Measurements from ENCODE around the gene TOMM7. TPM values are rescaled to one million over a fixed set of nuclear protein-coding genes. Genes with fewer than 3 reads are reported as not detected.
A peak's percentile ranks its signal among the peaks of the same experiment; 100 is the strongest.

TOMM7 gene
- total and polyA plus RNA-seq, 8 donors = 126 to 316 (median 223) TPM

DNA sequence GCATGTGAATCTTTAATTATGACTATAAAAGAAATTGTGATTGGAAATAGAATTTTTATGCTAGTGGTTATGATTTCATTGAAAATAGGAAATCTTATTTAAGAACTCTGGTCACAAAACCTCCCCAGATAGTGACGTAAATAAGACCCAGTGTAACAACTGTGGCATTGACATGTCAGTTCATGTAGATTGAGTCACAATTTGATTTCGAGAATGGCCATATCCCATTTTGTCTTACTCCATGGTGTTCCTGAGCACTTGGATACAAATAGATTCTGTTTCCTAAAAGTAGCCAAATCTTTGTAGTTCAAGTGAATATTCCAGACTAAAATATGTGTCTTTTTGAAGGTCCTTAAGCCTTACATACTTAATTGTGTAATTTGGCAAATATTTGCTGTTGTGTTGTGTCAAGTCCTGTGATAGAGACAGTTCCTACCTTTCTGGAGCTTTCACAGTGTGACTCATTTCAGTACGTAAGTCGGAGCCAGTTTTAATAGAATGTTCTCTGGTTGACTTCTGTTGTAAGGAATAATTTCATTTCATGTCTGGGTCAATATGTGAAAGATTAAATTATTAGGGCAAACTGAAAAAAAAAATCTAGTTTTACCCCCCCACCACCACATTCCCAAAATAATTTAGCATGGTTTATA is 37.1 kb upstream of the TOMM7 start:
- Histone ChIP-seq H3K4me3 (no peak overlapping the region), H3K27me3 (no peaks in the 10 kb centered on the region), H3K27ac (peak overlapping the region in 3 of 4 donors; percentile 38 to 68 (median 57)), H3K36me3 (no peaks in the 10 kb centered on the region), H3K4me1 (peaks cover 12 to 33% (median 20%) of the 10 kb centered on the region in 3 donors), H3K9me3 (no peaks in the 10 kb centered on the region)
- FAIRE-seq (no peak), ATAC-seq (peak; percentile 61 to 79 (median 76)), DNase-seq (no peak)
- TF ChIP-seq, protein P1, sequence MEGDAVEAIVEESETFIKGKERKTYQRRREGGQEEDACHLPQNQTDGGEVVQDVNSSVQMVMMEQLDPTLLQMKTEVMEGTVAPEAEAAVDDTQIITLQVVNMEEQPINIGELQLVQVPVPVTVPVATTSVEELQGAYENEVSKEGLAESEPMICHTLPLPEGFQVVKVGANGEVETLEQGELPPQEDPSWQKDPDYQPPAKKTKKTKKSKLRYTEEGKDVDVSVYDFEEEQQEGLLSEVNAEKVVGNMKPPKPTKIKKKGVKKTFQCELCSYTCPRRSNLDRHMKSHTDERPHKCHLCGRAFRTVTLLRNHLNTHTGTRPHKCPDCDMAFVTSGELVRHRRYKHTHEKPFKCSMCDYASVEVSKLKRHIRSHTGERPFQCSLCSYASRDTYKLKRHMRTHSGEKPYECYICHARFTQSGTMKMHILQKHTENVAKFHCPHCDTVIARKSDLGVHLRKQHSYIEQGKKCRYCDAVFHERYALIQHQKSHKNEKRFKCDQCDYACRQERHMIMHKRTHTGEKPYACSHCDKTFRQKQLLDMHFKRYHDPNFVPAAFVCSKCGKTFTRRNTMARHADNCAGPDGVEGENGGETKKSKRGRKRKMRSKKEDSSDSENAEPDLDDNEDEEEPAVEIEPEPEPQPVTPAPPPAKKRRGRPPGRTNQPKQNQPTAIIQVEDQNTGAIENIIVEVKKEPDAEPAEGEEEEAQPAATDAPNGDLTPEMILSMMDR (IDR thresholded peaks at IDR 0.05) = no peak
- 40% methylated on average over 4 of the region's 4 CpGs for WGBS, 2 donors
- intact Hi-C loops (cut with DNase I) = no loop called here

DNA sequence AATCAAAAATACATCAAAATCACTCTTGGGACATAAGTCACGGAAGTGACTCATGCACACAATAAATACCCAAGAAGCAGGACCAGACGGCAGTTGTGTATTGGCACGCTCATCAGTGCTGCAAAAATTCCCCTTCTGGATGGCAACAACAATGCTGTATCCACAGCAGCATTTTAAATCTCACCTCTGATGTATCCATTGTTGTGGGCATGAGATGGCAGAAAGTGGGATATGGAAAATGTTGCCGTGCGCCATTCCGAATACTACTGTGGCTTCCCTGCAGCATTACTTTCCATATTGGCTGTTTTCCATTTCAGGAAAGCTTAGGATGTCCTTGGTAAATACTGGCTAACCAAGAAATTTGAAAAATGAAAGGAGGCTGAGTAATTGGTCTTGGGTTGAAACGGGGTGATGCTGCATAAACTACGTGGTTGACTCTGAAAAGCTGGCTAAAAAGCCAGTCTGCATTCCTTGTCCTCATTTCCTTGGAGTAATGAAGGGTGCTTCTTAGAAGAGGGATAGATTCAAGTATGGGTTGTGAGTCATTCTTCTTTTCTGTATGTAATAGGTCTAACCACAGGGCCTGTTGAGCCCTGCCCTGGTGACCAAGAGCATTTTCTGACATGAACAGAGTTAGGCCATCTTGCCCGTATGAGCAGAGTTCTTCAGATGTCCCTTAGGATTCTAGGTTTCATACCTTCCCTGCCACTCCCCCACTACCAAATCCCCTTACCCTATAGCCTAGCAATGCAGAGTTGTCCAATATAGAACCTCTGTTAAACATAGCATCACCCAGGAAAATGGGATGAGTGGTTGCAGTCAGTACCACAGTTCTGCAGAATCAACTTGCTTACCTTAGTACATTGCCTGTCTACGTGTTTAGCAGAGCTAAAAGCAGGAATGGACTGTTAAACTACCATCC is 36.3 kb upstream of the TOMM7 start:
- ATAC-seq (peak in 1 of 4 donors; percentile 2), FAIRE-seq (no peak), DNase-seq (no peak)
- H3K4me3 ChIP-seq = no peak overlapping the region
- no peaks in the 10 kb centered on the region for H3K36me3 ChIP-seq
- intact Hi-C loops (cut with DNase I) = no loop called here
- no peaks in the 10 kb centered on the region for H3K9me3 ChIP-seq
- TF ChIP-seq, protein P1 (IDR thresholded peaks at IDR 0.05) = no peak
- 90 to 91% methylated on average over 10 of the region's 10 CpGs for WGBS, 2 donors
- peaks cover 12 to 33% (median 20%) of the 10 kb centered on the region in 3 donors for H3K4me1 ChIP-seq
- peak overlapping the region in 3 of 4 donors; percentile 38 to 68 (median 57) for H3K27ac ChIP-seq
- no peaks in the 10 kb centered on the region for H3K27me3 ChIP-seq

DNA sequence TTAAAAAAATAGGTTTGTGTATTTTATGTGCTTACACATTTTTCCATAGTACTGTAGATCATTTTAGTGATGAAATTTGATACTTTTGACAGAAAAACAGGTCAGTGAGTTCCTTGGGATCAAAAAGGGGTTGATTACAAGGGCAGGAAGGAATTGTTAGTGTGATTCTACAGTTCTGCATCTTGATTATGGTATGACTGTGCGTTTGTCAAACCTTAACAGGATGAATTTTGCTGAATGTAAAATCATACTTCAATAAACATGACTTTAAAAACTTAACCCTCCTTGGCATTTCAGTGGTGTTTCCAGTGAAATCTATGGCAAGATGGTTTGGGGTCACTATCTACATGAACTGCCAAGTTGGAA is 35.6 kb upstream of the TOMM7 start:
- H3K27ac ChIP-seq = no peak overlapping the region
- H3K4me3 ChIP-seq = no peak overlapping the region
- TF ChIP-seq, protein P1 (IDR thresholded peaks at IDR 0.05) = no peak
- intact Hi-C loops (cut with DNase I) = no loop called here
- peaks cover 12 to 33% (median 20%) of the 10 kb centered on the region in 3 donors for H3K4me1 ChIP-seq
- no peaks in the 10 kb centered on the region for H3K9me3 ChIP-seq
- WGBS, 2 donors = 90 to 91% methylated on average over 1 of the region's 1 CpG
- DNase-seq (no peak), FAIRE-seq (no peak), ATAC-seq (no peak)
- no peaks in the 10 kb centered on the region for H3K36me3 ChIP-seq
- no peaks in the 10 kb centered on the region for H3K27me3 ChIP-seq

DNA sequence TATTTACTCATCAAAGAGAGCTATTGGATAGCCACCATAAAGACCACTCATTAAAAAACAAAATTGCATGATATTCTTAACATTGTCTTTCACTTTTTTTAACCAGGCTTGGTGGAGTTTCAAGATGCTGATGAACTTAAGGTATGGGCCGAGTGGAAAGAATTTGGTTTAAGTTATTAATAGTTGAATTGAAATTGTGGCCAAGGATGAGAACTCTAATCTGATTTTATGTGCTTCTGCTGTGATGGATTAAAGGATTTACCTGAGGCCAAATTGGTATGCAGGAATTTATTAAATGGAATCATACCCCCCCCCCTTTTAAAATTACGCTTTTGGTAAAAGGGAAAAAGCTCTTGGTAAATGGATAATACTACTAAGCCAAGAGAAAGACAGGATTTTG is 33.8 kb upstream of the TOMM7 start:
- DNase-seq = no peak
- Histone ChIP-seq H3K4me1 (peaks cover 12 to 29% (median 20%) of the 10 kb centered on the region in 3 donors), H3K36me3 (no peaks in the 10 kb centered on the region), H3K9me3 (no peaks in the 10 kb centered on the region), H3K27me3 (no peaks in the 10 kb centered on the region), H3K4me3 (no peak overlapping the region), H3K27ac (no peak overlapping the region)
- no peak for FAIRE-seq
- intact Hi-C loops (cut with DNase I) = no loop called here
- TF ChIP-seq, protein P1 (IDR thresholded peaks at IDR 0.05) = no peak
- no peak for ATAC-seq
- 91 to 96% methylated on average over 2 of the region's 2 CpGs for WGBS, 2 donors

Data from pancreas (tissue), 10 donors.